ENCODE data around the gene SCMH1.
A peak's percentile ranks its signal among the peaks of the same experiment; 100 is the strongest.
"Not testable (repeated sequence)": the region's sequence is repeated elsewhere in the genome, so short reads cannot be mapped to it uniquely, and the experiment has no call there.

The SCMH1 gene

GRCh38 chr1:41241749-41242341 lies at the start of gene SCMH1:
TSS of gene SCMH1 (minus strand) at chr1:41242306. CDS start at chr1:41186133, 56,173 bp downstream.
- DNase-seq (ENCODE audit: low spot score) = peak; percentile 36

- DNase-seq (ENCODE audit: low spot score) = no peak
Measured at GRCh38 chr1:41291195-41291594, 49.1 kb upstream of the SCMH1 start.

GRCh38 chr1:41289196-41289595 lies 47.1 kb upstream of the SCMH1 start:
- DNase-seq (ENCODE audit: low spot score) = no peak

GRCh38 chr1:41286992-41287391 lies 44.9 kb upstream of the SCMH1 start:
- DNase-seq (ENCODE audit: low spot score) = no peak

GRCh38 chr1:41286486-41286885 lies 44.4 kb upstream of the SCMH1 start:
- no peak for DNase-seq (ENCODE audit: low spot score)

- DNase-seq (ENCODE audit: low spot score) = no peak
Measured at GRCh38 chr1:41285818-41286217, 43.7 kb upstream of the SCMH1 start.

GRCh38 chr1:41284121-41284520 lies 42.0 kb upstream of the SCMH1 start:
- no peak for DNase-seq (ENCODE audit: low spot score)

- no peak for DNase-seq (ENCODE audit: low spot score)
Measured at GRCh38 chr1:41282679-41283317, 40.7 kb upstream of the SCMH1 start.

GRCh38 chr1:41281334-41281733 lies 39.2 kb upstream of the SCMH1 start:
- DNase-seq (ENCODE audit: low spot score) = no peak

GRCh38 chr1:41280202-41281032 lies 38.3 kb upstream of the SCMH1 start:
- no peak for DNase-seq (ENCODE audit: low spot score)

- no peak for DNase-seq (ENCODE audit: low spot score)
Measured at GRCh38 chr1:41278076-41278475, 36.0 kb upstream of the SCMH1 start.

GRCh38 chr1:41277371-41277975 lies 35.4 kb upstream of the SCMH1 start:
- DNase-seq (ENCODE audit: low spot score) = no peak

GRCh38 chr1:41275831-41276230 lies 33.7 kb upstream of the SCMH1 start:
- no peak for DNase-seq (ENCODE audit: low spot score)

- no peak for DNase-seq (ENCODE audit: low spot score)
Measured at GRCh38 chr1:41274752-41275545, 32.8 kb upstream of the SCMH1 start.

- no peak for DNase-seq (ENCODE audit: low spot score)
Measured at GRCh38 chr1:41272601-41273000, 30.5 kb upstream of the SCMH1 start.

GRCh38 chr1:41268154-41268770 lies 26.2 kb upstream of the SCMH1 start:
- DNase-seq (ENCODE audit: low spot score) = peak; percentile 55

- DNase-seq (ENCODE audit: low spot score) = no peak
Measured at GRCh38 chr1:41261926-41262618, 20.0 kb upstream of the SCMH1 start.

GRCh38 chr1:41260768-41261167 lies 18.7 kb upstream of the SCMH1 start:
- DNase-seq (ENCODE audit: low spot score) = no peak

GRCh38 chr1:41259221-41259620 lies 17.1 kb upstream of the SCMH1 start:
- no peak for DNase-seq (ENCODE audit: low spot score)

GRCh38 chr1:41255978-41256377 lies 13.9 kb upstream of the SCMH1 start:
- no peak for DNase-seq (ENCODE audit: low spot score)

GRCh38 chr1:41251120-41251519 lies 9.0 kb upstream of the SCMH1 start:
- DNase-seq (ENCODE audit: low spot score) = not testable (repeated sequence)
